ENCODE measurements around the gene GDF11.
"Not testable (repeated sequence)": the region's sequence is repeated elsewhere in the genome, so short reads cannot be mapped to it uniquely, and the experiment has no call there.

Gene GDF11

DNA sequence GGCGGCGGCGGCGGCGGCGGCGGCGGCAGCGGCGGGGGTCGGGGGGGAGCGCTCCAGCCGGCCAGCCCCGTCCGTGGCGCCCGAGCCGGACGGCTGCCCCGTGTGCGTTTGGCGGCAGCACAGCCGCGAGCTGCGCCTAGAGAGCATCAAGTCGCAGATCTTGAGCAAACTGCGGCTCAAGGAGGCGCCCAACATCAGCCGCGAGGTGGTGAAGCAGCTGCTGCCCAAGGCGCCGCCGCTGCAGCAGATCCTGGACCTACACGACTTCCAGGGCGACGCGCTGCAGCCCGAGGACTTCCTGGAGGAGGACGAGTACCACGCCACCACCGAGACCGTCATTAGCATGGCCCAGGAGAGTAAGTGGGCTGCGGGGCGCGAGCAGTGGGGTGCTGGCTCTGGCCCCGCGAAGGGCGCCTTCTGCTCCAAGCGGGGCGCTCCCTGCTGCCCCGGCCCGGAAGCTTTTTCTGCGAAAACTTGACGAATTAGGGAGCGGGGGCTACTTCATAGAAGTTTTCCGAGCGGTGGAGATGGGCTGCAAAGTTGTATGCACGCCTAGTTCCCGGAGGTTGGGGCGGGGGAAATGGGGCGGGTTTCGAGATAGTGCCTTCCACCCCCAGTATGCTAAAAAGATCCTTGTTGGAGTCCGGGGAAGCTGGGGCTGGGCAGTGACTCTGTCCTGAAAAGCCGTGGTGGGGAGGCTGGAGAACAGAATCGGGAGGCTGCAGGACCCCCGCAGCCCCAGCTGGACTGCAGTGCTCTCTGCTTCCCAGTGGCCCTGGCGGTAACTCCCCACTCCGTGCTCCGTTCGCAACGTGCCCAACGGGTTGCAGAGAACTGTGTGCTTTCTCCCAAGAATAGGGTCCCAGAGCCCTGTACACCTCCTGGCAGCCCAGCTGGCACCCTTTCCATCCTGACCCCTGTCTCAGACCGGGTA lies 751 bp downstream of the GDF11 start:
- DNase-seq, result no peak

DNA sequence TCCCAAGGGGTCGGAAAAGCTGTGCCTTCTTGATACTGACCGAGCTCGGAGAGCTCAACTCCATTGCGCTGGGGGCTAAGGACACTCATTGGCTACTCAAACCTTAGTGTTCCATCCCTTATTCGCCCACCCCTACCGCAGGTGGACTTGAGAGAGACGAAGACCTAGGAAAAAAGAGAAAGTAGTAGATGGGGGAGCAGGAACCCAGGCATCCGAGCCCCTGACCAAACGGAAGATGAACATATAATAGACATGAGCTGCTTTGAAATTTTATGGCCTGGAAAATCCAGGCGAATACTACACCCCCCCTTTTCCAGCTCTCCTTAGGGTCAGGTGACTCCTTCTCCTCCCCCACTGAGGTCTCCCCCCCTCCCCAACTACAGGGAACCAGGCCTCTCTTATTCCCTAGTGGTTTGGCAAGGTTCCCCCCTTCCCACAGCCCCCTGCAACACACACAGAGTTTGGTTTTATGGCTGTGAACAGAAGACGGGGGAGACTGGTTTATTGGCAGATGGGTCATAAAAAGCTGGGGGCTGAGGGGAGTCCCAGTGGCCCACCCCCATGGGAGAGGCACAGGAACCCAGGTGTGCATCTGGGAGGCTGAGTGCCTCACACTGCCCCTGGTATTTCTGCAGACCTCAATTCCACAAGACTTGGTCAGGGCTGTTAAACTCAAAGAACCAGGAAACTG lies 1.6 kb downstream of the GDF11 start:
- DNase-seq, result no peak

- DNase-seq, result no peak
Measured at GRCh38 chr12:55745361-55746173, 2.6 kb downstream of the GDF11 start.

DNA sequence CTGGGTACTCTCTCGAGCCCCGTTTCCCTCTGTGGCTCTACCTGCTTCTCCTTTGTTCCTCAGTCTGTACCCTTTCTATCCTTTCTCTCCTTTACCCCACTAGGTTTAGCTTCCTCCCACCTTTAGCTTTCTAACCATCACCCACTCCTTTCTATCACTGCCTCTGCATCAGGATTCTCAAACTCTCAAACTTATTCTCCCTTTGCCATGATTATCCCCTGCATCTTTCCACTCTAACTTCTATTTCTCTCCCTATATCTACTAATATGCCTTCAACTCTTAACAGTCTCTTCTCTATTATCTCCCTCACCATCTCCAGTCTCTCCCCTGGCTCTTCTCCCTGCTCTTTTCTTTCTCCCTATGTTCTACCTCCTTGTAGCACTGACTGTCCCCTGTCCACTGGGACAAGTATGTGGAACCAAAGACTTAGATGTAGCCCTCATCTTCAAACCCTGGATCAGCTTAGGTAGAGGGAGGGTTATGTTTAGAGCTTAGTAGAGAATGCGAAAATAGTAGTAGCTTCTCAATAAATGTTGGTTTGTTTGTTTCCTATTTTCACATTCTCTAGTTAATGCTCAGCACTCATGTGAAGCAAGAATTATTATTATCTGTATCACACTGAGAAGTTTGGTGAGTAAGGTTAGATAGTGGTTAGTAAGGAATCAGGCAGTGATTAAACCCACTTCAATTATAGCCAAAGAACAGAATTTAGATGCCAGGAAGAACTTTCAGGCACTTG lies 3.4 kb downstream of the GDF11 start:
- no peak for DNase-seq

DNA sequence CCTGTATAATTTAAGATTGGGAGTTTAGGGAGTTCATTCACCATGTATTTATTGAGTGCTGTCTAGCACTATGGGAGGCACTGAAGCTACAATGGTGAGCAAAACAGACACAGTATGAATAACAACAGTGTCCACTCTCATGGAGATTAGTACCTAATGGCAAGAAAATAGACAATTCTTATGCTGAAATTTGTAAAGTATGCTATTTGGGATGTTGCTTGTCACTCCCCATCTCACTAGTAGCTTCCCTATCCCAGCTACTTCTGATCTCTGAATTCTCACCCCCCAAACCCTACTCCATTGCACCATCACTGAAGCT lies 4.0 kb downstream of the GDF11 start:
- DNase-seq, result no peak

DNA sequence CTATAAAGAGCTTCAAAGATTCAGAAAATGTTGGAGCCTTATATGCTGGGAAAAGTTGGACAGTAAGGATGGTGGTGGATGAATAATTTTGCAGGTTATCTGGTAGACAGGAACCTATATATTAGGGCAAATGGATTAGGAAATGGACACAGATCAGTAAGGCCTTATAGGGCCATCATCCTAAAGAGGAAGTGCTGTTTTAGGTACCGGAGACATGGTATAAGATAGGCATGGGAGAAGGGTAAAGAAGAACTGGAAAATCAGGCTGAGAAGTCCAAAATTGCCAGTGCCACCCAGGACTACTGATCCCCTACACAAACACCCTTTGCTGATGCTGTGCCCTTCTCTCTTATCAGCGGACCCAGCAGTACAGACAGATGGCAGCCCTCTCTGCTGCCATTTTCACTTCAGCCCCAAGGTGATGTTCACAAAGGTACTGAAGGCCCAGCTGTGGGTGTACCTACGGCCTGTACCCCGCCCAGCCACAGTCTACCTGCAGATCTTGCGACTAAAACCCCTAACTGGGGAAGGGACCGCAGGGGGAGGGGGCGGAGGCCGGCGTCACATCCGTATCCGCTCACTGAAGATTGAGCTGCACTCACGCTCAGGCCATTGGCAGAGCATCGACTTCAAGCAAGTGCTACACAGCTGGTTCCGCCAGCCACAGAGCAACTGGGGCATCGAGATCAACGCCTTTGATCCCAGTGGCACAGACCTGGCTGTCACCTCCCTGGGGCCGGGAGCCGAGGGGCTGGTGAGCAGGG lies 5.5 kb downstream of the GDF11 start:
- no peak for DNase-seq

DNA sequence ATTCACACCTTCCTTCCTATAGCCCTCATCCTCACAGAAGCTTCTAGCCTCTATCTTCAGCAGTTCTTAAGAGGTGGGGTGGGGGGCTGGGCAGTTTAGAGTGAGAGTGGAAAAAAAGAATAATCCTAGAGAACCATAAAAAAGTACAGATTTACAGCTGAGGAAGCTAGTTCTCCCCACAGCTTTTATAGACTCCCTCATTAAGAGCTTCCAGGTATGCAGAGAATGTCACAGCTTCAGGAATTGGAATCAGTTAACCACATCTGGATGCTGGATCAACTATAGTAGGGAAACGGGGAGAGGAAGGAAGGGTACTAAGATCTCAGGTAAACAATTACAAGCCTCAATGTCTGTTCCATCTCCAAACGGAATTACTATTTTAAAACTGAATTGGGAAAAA lies 12.3 kb downstream of the GDF11 start:
- no peak for DNase-seq

DNA sequence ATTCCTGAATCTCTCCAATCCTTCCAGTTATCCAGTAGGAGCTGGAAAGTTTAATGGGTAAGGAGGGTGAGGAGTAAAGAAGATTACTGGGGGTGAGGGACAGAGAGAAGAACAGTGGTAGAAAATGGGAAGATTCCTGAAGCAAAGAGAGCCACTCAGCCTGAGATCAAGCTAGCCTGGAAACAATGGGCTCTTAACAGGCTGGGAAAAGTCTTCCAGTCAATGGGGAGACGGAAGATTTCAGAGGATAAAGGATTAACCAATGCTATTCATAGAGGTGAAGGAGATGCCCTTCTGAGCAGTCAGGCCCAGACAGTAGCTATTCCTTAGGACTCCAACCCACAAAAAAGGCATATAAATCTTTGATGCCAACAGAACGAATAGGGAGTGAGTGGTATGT lies 14.8 kb downstream of the GDF11 start:
- DNase-seq, result no peak

GRCh38 chr12:55758575-55758974 lies 15.7 kb downstream of the GDF11 start:
- not testable (repeated sequence) for DNase-seq

- no peak for DNase-seq
Measured at GRCh38 chr12:55760663-55761062, 17.7 kb downstream of the GDF11 start.

GRCh38 chr12:55762646-55763045 lies 19.7 kb downstream of the GDF11 start:
- DNase-seq, result no peak

- no peak for DNase-seq
Measured at GRCh38 chr12:55765736-55766290, 22.9 kb downstream of the GDF11 start.

GRCh38 chr12:55767156-55767555 lies 24.2 kb downstream of the GDF11 start:
- DNase-seq, result no peak

GRCh38 chr12:55771736-55772135 lies 28.8 kb downstream of the GDF11 start:
- DNase-seq, result no peak

DNA sequence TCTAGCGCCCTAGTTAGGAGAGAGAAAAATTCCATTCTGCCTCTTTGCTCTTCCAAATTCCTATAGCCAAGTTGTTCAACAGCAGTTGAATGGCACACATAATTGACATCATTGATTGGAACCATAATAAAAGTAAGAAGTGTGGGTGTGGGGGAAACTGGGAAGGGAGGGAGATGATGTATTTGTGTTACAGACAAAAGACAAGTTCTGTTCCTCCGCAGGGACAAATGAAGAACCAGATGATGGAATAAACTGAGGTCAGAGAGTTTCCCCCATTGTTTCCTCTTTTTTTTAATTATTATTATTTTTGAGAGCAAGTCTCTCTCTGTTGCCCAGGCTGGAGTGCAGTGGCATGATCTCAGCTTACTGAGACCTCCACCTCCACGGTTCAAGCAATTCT lies 34.9 kb downstream of the GDF11 start:
- DNase-seq, result no peak

GRCh38 chr12:55780685-55781084 lies 37.8 kb downstream of the GDF11 start:
- DNase-seq, result no peak

GRCh38 chr12:55788546-55788945 lies 45.6 kb downstream of the GDF11 start:
- no peak for DNase-seq

GRCh38 chr12:55789171-55789570 lies 46.2 kb downstream of the GDF11 start:
- DNase-seq, result no peak

GRCh38 chr12:55789893-55790292 lies 47.0 kb downstream of the GDF11 start:
- no peak for DNase-seq

DNA sequence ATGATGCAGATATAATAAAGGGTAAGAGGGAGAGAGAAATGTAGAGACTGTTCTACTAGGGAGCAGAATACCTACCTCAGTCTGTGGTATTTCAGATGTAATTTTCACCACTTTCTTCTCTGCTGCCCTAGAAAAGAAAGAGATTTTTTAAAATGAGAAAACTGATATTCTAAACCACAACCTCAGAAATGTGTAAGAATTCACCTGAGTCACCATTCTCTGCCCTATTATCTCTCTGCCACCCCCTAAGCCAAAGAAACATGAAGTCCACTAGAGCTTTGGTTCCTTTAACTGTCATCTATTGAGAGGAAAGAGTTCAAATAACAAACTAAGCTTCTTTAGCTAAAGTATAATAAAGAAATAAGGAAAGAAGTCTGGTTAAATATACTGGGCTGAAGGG lies 53.0 kb downstream of the GDF11 start:
- DNase-seq, result no peak

DNA sequence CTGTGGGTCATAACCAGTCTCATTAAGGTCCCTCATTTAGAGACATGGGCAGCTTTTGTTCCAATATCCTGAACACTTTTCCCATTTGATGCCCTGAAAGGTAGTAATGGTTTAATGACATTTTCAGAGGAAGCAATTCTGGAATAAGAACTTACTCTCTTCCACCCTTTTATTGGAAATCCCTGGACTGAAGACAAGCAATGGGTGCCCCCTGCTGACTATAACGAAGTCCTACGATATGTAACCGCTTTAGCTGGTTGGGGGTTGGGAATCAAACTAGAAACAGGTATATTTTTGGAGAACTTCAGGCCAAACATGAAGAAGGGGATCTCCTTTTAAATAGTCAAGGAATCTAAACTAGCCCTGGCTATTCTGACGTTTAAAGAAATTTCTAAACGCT lies 54.1 kb downstream of the GDF11 start:
- DNase-seq, result no peak

DNA sequence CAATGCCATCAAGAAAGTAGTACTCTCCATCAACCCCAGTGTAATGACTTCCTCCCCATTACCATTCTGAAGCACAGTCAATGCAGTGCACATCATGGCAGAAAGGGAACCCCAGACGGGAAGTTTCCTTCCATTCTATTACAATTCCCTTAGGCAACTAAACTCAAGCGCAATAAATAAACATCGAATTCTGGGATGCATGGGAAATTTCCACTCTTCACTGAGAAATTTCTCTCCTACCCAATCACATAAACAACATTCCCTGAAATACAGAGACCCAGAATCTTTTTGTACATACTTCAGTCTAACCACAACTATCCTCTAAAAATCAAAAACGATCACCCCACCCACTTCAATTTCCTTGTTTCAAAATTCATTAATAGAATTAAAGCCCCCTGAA lies 54.6 kb downstream of the GDF11 start:
- DNase-seq, result no peak

Measured in DMS79 (cell line).